CD14-positive monocyte (primary cell): Measurements from ENCODE around the gene INO80. TPM values are rescaled to one million over a fixed set of nuclear protein-coding genes. Genes with fewer than 3 reads are reported as not detected.

Experiments used
- DNase-seq, 3 donors: peaks; one replicate each; pipeline ENCODE4 v3.0.0-alpha.2; 2011 to 2022
- H2AFZ ChIP-seq: 2 replicates; pipeline ENCODE4 v1.6.0; 2012; ENCODE audit warnings: mild to moderate bottlenecking, low read depth, low read length, inconsistent platforms; ENCODE audit not compliant: insufficient read depth, poor library complexity, severe bottlenecking
- H3K27ac ChIP-seq, 2 donors: 1 replicate in 1 of 2; 2 replicates in 1 of 2; pipeline ENCODE4 v1.5.1; 2012 to 2013; ENCODE audit warnings: low read length in 2 of 2, control low read depth in 1 of 2, inconsistent platforms in 1 of 2, low read depth in 1 of 2, mild to moderate bottlenecking in 1 of 2
- H3K27me3 ChIP-seq, 2 donors: one replicate each; pipeline versions ENCODE4 v1.6.0 to v1.6.1; 2011 to 2013; ENCODE audit warnings: low read length in 2 of 2; ENCODE audit not compliant: control insufficient read depth in 2 of 2, insufficient read depth in 2 of 2
- H3K36me3 ChIP-seq, 2 donors: replicated peaks in 1 of 2; 1 replicate in 1 of 2; 2 replicates in 1 of 2; pipeline versions ENCODE4 v1.5.1 to v1.6.1; 2012 to 2013; ENCODE audit warnings: low read length in 2 of 2, control low read depth in 1 of 2, inconsistent platforms in 1 of 2, mild to moderate bottlenecking in 1 of 2; ENCODE audit not compliant: insufficient read depth in 2 of 2, control insufficient read depth in 1 of 2
- H3K4me1 ChIP-seq, 2 donors: 1 replicate in 1 of 2; 2 replicates in 1 of 2; pipeline versions ENCODE4 v1.5.1 to v1.6.1; 2012 to 2013; ENCODE audit warnings: low read length in 2 of 2, control low read depth in 1 of 2, inconsistent platforms in 1 of 2, mild to moderate bottlenecking in 1 of 2, moderate library complexity in 1 of 2; ENCODE audit not compliant: insufficient read depth in 2 of 2, control insufficient read depth in 1 of 2
- H3K4me2 ChIP-seq: replicated peaks from 2 replicates; pipeline ENCODE3; 2012; ENCODE audit warnings: low read length, moderate library complexity, mild to moderate bottlenecking; ENCODE audit not compliant: poor library complexity, severe bottlenecking; ENCODE audit errors: extremely low read depth
- H3K4me3 ChIP-seq, 3 experiments: fragments of 200-600 bp in 1 of 3; sonication (generic) in 1 of 3; replicated peaks in 1 of 3; 1 replicate in 2 of 3; 2 replicates in 1 of 3; pipeline ENCODE4 v1.5.1; 2011 to 2013; ENCODE audit warnings: low read length in 3 of 3, mild to moderate bottlenecking in 3 of 3, control low read depth in 2 of 3, low read depth in 2 of 3, inconsistent platforms in 1 of 3, moderate library complexity in 1 of 3
- H3K79me2 ChIP-seq: 2 replicates; pipeline ENCODE4 v1.6.0; 2012; ENCODE audit warnings: mild to moderate bottlenecking, control low read depth, inconsistent platforms, low read length, moderate library complexity; ENCODE audit not compliant: insufficient read depth
- H3K9ac ChIP-seq: 2 replicates; pipeline ENCODE4 v1.6.0; 2017; ENCODE audit warnings: low read length, mild to moderate bottlenecking; ENCODE audit not compliant: insufficient read depth, poor library complexity, severe bottlenecking
- H3K9me3 ChIP-seq, 2 donors: replicated peaks in 1 of 2; 1 replicate in 1 of 2; 2 replicates in 1 of 2; pipeline versions ENCODE4 v1.5.1 to v1.6.1; 2012 to 2013; ENCODE audit warnings: low read length in 2 of 2, control low read depth in 1 of 2; ENCODE audit not compliant: control insufficient read depth in 1 of 2, insufficient read depth in 1 of 2
- H4K20me1 ChIP-seq: 2 replicates; pipeline ENCODE4 v1.6.0; 2012; ENCODE audit warnings: mild to moderate bottlenecking, low read length, control low read depth, moderate library complexity; ENCODE audit not compliant: insufficient read depth
- H3K27ac Mint-ChIP-seq, 7 donors: one replicate each; pipeline ENCODE4 v1.8.0; 2020; ENCODE audit warnings: mild to moderate bottlenecking in 7 of 7, mixed read lengths in 7 of 7, moderate library complexity in 6 of 7, inconsistent platforms in 2 of 7
- H3K27me3 Mint-ChIP-seq, 3 donors: one replicate each; pipeline ENCODE4 v1.8.0; 2021 to 2022; ENCODE audit warnings: low read depth in 3 of 3, mild to moderate bottlenecking in 3 of 3, mixed read lengths in 3 of 3, moderate library complexity in 3 of 3, inconsistent platforms in 1 of 3
- H3K36me3 Mint-ChIP-seq, 2 donors: one replicate each; pipeline ENCODE4 v1.8.0; 2020; ENCODE audit warnings: mixed read lengths in 2 of 2, inconsistent platforms in 1 of 2, mild to moderate bottlenecking in 1 of 2
- H3K4me1 Mint-ChIP-seq: one replicate; pipeline ENCODE4 v1.8.0; 2020; ENCODE audit warnings: mild to moderate bottlenecking, mixed read lengths
- H3K4me3 Mint-ChIP-seq, 2 donors: one replicate each; pipeline ENCODE4 v1.8.0; 2020; ENCODE audit warnings: mild to moderate bottlenecking in 2 of 2, mixed read lengths in 2 of 2, moderate library complexity in 1 of 2
- H3K9me3 Mint-ChIP-seq, 7 donors: one replicate each; pipeline ENCODE4 v1.8.0; 2020 to 2022; ENCODE audit warnings: mixed read lengths in 7 of 7, mild to moderate bottlenecking in 6 of 7, moderate library complexity in 6 of 7, inconsistent platforms in 2 of 7
- WGBS: methylation state at CpG from one replicate; pipeline ENCODE4 v1.1.5; 2013; ENCODE audit warnings: missing lambda C conversion rate; ENCODE audit not compliant: insufficient coverage; 5-methylcytosine and 5-hydroxymethylcytosine counted together
- intact Hi-C, 2 donors: fragments of 100-400 bp; cut with micrococcal nuclease; formaldehyde crosslinking; loops; one replicate each; pipeline versions ENCODE4 v1.15.0 to v1.15.1; 2023
- polyA plus RNA-seq, 3 donors: library from polyadenylated mRNA; depleted of rRNA in 1 of 3; unstranded in 2 of 3; stranded (reverse) in 1 of 3; fragments of 300-500 nt in 2 of 3; fragments of >200 nt in 1 of 3; fragmentation: Illumina TruSeq in 2 of 3; gene quantifications; 1 replicate in 2 of 3; 2 replicates in 1 of 3; pipeline ENCODE4 v1.2.3, GENCODE V29; 2012 to 2021
- TF ChIP-seq, protein P1 (sequence below): fragments of 200-600 bp; IDR thresholded peaks from one replicate; pipeline ENCODE4 v1.8.0; 2022; ENCODE audit warnings: antibody characterized with exemption, mild to moderate bottlenecking

Gene INO80
- polyA plus RNA-seq, 3 donors, result 2.3 to 13.1 (median 2.4) TPM

DNA sequence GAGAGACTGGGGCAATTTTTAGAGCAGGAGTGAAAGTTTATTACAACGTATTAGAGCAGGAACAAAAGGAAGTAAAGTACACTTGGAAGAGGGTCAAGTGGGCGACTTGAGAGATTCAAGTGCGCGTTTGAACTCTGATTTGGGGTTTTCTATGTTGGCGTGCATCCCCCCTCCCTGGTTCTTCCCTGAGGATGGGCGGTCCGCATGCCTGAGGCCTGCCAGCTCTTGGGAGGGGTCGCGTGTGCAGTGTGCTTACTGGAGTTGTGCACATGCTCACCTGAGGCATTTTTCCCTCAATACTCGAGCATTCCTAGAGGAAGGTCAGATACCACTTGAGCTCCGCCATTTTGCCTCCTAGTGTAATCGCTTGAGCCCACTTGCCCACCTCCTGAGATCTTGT, 173.2 kb downstream of the INO80 start:
- peak overlapping the region; percentile 68 for H3K9ac ChIP-seq
- no peaks in the 10 kb centered on the region for H4K20me1 ChIP-seq
- H3K27me3 ChIP-seq, result no peaks in the 10 kb centered on the region
- no peaks in the 10 kb centered on the region for H3K36me3 Mint-ChIP-seq
- TF ChIP-seq, protein P1, sequence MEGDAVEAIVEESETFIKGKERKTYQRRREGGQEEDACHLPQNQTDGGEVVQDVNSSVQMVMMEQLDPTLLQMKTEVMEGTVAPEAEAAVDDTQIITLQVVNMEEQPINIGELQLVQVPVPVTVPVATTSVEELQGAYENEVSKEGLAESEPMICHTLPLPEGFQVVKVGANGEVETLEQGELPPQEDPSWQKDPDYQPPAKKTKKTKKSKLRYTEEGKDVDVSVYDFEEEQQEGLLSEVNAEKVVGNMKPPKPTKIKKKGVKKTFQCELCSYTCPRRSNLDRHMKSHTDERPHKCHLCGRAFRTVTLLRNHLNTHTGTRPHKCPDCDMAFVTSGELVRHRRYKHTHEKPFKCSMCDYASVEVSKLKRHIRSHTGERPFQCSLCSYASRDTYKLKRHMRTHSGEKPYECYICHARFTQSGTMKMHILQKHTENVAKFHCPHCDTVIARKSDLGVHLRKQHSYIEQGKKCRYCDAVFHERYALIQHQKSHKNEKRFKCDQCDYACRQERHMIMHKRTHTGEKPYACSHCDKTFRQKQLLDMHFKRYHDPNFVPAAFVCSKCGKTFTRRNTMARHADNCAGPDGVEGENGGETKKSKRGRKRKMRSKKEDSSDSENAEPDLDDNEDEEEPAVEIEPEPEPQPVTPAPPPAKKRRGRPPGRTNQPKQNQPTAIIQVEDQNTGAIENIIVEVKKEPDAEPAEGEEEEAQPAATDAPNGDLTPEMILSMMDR, result no peak
- no peaks in the 10 kb centered on the region for H3K9me3 Mint-ChIP-seq
- H3K27ac Mint-ChIP-seq, result peak overlapping the region in 4 of 7 donors; percentile 43 to 61 (median 50)
- peak overlapping the region; percentile 94 for H2AFZ ChIP-seq
- H3K4me2 ChIP-seq, result peak overlapping the region; percentile 82
- H3K4me3 ChIP-seq, result peak overlapping the region in 2 of 3 experiments; percentile 76 to 80
- WGBS, result 80% methylated on average over 8 of the region's 12 CpGs
- DNase-seq, result no peak
- peaks cover 34 to 40% of the 10 kb centered on the region in 2 donors for H3K4me1 ChIP-seq
- no peaks in the 10 kb centered on the region for H3K79me2 ChIP-seq
- H3K27ac ChIP-seq, result peak overlapping the region in 1 of 2 donors; percentile 75
- H3K4me3 Mint-ChIP-seq, result peak overlapping the region; percentile 77 to 88
- intact Hi-C loops, result loop anchor here in 1 of 2 donors (5.0 to 10.0 kb wide), 2 partner anchors 36 to 82 kb away; no protein-coding TSS in a partner anchor
- H3K9me3 ChIP-seq, result no peaks in the 10 kb centered on the region
- H3K36me3 ChIP-seq, result no peaks in the 10 kb centered on the region
- peaks cover 8 to 14% (median 13%) of the 10 kb centered on the region in 3 donors for H3K27me3 Mint-ChIP-seq
- peaks cover 35% of the 10 kb centered on the region for H3K4me1 Mint-ChIP-seq

DNA sequence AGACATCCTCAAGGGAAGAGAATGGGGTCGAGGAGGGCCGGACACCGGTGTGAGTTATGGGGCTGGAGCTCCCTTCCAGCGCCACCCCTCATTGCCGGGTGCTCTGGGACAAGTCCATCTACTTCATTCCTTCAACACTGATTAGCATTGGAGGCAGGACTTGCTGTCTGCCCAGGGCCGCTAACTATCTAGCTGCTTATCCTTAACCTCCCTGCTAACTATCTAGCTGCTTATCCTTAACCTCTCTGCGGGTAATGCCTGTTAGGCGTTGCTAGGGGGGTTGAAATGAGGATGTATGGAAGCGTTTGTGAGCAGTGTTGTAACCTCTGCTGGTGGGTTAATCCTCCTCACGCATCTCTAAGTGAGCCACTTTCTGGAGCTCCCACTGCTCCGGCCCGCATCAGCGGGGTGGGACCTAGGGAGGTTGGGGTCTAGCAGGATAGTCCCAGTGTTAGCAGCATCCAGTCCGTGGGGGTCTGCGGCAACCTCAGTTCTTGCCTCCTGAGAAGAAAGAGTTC, 173.7 kb downstream of the INO80 start:
- Mint-ChIP-seq H3K27me3 (peaks cover 9 to 16% (median 12%) of the 10 kb centered on the region in 3 donors), H3K4me1 (peaks cover 35% of the 10 kb centered on the region)

More for the DNA sequence above, 173.7 kb downstream of the INO80 start:
- DNase-seq, result peak; percentile 43 to 75 (median 73)
- Histone ChIP-seq H3K27ac (peak overlapping the region; percentile 64 to 75), H3K27me3 (no peaks in the 10 kb centered on the region), H3K36me3 (no peaks in the 10 kb centered on the region), H3K79me2 (no peaks in the 10 kb centered on the region), H4K20me1 (no peaks in the 10 kb centered on the region), H3K4me1 (peaks cover 34 to 40% of the 10 kb centered on the region in 2 donors), H3K4me2 (peak overlapping the region; percentile 82), H3K9me3 (no peaks in the 10 kb centered on the region), H3K9ac (peak overlapping the region; percentile 68), H3K4me3 (peak overlapping the region; percentile 57 to 80 (median 76)), H2AFZ (peak overlapping the region; percentile 94)
- WGBS, result 24% methylated on average over 10 of the region's 15 CpGs
- Mint-ChIP-seq H3K9me3 (no peaks in the 10 kb centered on the region), H3K27ac (peak overlapping the region in 4 of 7 donors; percentile 43 to 61 (median 50)), H3K36me3 (no peaks in the 10 kb centered on the region), H3K4me3 (peak overlapping the region; percentile 77 to 88)
- intact Hi-C loops, result loop anchor here in 1 of 2 donors (5.0 to 10.0 kb wide), 2 partner anchors 35 to 82 kb away; no protein-coding TSS in a partner anchor
- TF ChIP-seq, protein P1, result no peak
